ENCODE results near the gene FAM184B. TPM values are rescaled to one million over a fixed set of nuclear protein-coding genes. Genes with fewer than 3 reads are reported as not detected.

FAM184B gene
- polyA plus RNA-seq, 2 of the 4 experiments (the other 2 are of a cell fraction), result not detected

DNA sequence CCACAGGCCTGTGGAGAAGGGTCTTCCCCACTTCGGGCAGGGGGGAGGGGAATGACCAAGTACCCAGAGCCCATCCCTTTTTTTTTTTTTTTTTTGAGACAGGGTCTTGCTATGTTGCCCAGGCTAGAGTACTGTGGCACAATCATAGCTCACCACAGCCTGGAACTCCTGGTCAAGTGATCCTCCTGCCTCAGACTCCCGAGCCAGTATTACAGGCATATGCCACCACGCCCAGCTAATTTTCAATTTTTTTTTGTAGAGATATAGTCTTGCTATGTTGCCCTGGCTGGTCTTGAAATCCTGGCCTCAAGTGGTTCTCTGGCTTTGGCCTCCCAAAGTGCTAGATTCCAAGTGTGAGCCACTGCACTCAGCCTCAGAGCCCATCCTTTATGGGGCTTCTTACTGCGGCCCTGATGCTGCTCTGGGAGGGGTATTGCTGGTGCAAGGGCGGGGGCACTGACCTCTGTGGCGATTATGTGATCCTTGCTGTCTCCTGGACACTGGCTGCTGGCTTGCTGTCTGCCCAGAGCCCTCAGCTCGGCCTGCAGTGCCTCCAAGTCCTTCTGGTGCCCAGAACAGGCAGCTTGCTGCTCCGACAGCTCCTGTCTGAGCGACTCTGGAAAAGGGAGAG is 134.1 kb downstream of the FAM184B start:
- no peak overlapping the region for H3K4me2 ChIP-seq
- ATAC-seq (peak in 1 of 2 experiments; percentile 23; a peak in 2 of 6 replicates), FAIRE-seq (no peak), DNase-seq (ENCODE audit: low read depth in 1 of 2, low spot score in 1 of 2) (no peak)
- no peak overlapping the region for H3K27ac ChIP-seq
- H3K4me1 ChIP-seq, result no peaks in the 10 kb centered on the region
- no peak overlapping the region for H3K4me3 ChIP-seq
- H3K9me3 ChIP-seq, result peaks cover 6% of the 10 kb centered on the region; the same call in 1 of the 3 replicates
- ChIA-PET POLR2A (no interaction called here), CTCF (interaction anchor here (0.6 to 1.0 kb wide), 2 partner anchors 10 to 704 kb away, joined by 3 to 6 read pairs; no protein-coding TSS in a partner anchor)
- WGBS (ENCODE audit: missing lambda C conversion rate), result 43% methylated on average over 7 of the region's 9 CpGs
- TF ChIP-seq EHF (CRISPR knock-in tag; IDR thresholded peaks at IDR 0.05) (no peak), CHD2 (IDR thresholded peaks at IDR 0.05; ENCODE audit: low read length, partially characterized antibody) (no peak), HOXB13 (CRISPR knock-in tag; IDR thresholded peaks at IDR 0.05; ENCODE audit: low read depth) (no peak), MAFK (IDR thresholded peaks at IDR 0.05; ENCODE audit: partially characterized antibody) (no peak), NR3C1 (IDR thresholded peaks at IDR 0.05) (no peak), RCOR1 (IDR thresholded peaks at IDR 0.05; ENCODE audit: low read depth, low read length) (no peak), NFE2L2 (conservative IDR thresholded peaks at IDR 0.05; ENCODE audit: low read length) (no peak)
- TF ChIP-seq, protein P1, sequence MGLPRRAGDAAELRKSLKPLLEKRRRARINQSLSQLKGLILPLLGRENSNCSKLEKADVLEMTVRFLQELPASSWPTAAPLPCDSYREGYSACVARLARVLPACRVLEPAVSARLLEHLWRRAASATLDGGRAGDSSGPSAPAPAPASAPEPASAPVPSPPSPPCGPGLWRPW (IDR thresholded peaks at IDR 0.05), result no peak

DNA sequence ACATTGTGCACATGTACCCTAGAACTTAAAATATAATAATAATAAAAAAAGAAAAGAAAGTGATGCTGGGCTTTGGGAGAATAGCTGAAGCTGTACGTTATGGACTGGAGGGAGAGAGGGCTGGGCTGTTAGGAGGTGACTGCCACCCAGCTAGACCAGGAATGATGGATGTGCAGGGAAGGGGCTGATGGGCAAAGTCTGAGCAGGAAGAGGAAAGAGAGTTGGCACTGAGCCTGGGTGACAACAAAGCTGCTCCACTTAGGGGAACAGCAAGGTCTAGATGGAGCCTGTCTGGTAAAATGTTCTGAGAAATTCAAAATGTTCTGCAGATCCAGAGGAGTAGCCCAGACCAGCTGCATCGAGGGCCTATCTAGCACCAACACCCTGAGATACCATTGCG is 134.7 kb downstream of the FAM184B start:
- TF ChIP-seq CBX2 (IDR thresholded peaks at IDR 0.05; ENCODE audit: borderline replicate concordance, low read depth) (no peak), NPAS2 (CRISPR knock-in tag; IDR thresholded peaks at IDR 0.05; ENCODE audit: borderline replicate concordance) (no peak), FOXS1 (CRISPR knock-in tag; IDR thresholded peaks at IDR 0.05) (no peak), HOXB5 (CRISPR knock-in tag; IDR thresholded peaks at IDR 0.05) (no peak), EP300 (IDR thresholded peaks at IDR 0.05) (no peak), JUN (IDR thresholded peaks at IDR 0.05) (no peak), NR3C1 (IDR thresholded peaks at IDR 0.05) (no peak), SREBF2 (IDR thresholded peaks at IDR 0.05) (no peak), RARB (CRISPR knock-in tag; IDR thresholded peaks at IDR 0.05) (no peak), MYC (IDR thresholded peaks at IDR 0.05; ENCODE audit: borderline replicate concordance, low read length) (no peak), TP53 (CRISPR knock-in tag; IDR thresholded peaks at IDR 0.05) (no peak), RCOR1 (IDR thresholded peaks at IDR 0.05; ENCODE audit: low read depth, low read length) (no peak), POLR2AphosphoS2 (conservative IDR thresholded peaks at IDR 0.05; ENCODE audit: low read length) (no peak), KDM1A (IDR thresholded peaks at IDR 0.05; ENCODE audit: low read depth) (no peak)
- TF ChIP-seq, protein P2, sequence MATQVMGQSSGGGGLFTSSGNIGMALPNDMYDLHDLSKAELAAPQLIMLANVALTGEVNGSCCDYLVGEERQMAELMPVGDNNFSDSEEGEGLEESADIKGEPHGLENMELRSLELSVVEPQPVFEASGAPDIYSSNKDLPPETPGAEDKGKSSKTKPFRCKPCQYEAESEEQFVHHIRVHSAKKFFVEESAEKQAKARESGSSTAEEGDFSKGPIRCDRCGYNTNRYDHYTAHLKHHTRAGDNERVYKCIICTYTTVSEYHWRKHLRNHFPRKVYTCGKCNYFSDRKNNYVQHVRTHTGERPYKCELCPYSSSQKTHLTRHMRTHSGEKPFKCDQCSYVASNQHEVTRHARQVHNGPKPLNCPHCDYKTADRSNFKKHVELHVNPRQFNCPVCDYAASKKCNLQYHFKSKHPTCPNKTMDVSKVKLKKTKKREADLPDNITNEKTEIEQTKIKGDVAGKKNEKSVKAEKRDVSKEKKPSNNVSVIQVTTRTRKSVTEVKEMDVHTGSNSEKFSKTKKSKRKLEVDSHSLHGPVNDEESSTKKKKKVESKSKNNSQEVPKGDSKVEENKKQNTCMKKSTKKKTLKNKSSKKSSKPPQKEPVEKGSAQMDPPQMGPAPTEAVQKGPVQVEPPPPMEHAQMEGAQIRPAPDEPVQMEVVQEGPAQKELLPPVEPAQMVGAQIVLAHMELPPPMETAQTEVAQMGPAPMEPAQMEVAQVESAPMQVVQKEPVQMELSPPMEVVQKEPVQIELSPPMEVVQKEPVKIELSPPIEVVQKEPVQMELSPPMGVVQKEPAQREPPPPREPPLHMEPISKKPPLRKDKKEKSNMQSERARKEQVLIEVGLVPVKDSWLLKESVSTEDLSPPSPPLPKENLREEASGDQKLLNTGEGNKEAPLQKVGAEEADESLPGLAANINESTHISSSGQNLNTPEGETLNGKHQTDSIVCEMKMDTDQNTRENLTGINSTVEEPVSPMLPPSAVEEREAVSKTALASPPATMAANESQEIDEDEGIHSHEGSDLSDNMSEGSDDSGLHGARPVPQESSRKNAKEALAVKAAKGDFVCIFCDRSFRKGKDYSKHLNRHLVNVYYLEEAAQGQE (IDR thresholded peaks at IDR 0.05), result no peak
- TF ChIP-seq, protein P3, sequence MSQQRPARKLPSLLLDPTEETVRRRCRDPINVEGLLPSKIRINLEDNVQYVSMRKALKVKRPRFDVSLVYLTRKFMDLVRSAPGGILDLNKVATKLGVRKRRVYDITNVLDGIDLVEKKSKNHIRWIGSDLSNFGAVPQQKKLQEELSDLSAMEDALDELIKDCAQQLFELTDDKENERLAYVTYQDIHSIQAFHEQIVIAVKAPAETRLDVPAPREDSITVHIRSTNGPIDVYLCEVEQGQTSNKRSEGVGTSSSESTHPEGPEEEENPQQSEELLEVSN (IDR thresholded peaks at IDR 0.05; ENCODE audit: borderline replicate concordance, low read depth), result no peak
- TF ChIP-seq, protein P4, sequence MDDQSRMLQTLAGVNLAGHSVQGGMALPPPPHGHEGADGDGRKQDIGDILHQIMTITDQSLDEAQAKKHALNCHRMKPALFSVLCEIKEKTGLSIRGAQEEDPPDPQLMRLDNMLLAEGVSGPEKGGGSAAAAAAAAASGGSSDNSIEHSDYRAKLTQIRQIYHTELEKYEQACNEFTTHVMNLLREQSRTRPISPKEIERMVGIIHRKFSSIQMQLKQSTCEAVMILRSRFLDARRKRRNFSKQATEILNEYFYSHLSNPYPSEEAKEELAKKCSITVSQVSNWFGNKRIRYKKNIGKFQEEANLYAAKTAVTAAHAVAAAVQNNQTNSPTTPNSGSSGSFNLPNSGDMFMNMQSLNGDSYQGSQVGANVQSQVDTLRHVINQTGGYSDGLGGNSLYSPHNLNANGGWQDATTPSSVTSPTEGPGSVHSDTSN (IDR thresholded peaks at IDR 0.05), result no peak
- DNase-seq (ENCODE audit: low read depth in 1 of 2, low spot score in 1 of 2) (no peak), ATAC-seq (0 out of 6 replicates have a peak, but pooled peaks of 1 of the 2 experiments have one; percentile 19), FAIRE-seq (no peak)
- H3K9me3 ChIP-seq, result peaks cover 6% of the 10 kb centered on the region; the same call in 1 of the 3 replicates
- no peak overlapping the region for H3K4me2 ChIP-seq
- 47% methylated on average over 3 of the region's 3 CpGs for WGBS (ENCODE audit: missing lambda C conversion rate)
- no peak overlapping the region for H3K4me3 ChIP-seq
- CTCF ChIA-PET, result interaction anchor here (0.6 to 1.0 kb wide), 2 partner anchors 10 to 705 kb away, joined by 3 to 6 read pairs; no protein-coding TSS in a partner anchor
- H3K4me1 ChIP-seq, result no peaks in the 10 kb centered on the region
- POLR2A ChIA-PET, result no interaction called here
- no peak overlapping the region for H3K27ac ChIP-seq
